RWPE1 (cell line): Measurements from ENCODE around the gene BBS1.

Experiments
- CTCF ChIA-PET: fragments of 350-600 bp; sonication (Branson Sonifier 250); formaldehyde crosslinking; extraction: SDS; loops from one replicate; lab custom pipeline; 2021; lab: Yijun Ruan, JAX
- POLR2A ChIA-PET: fragments of 400-600 bp; formaldehyde crosslinking; extraction: SDS; loops from one replicate; lab custom pipeline; 2020; ENCODE audit warnings: antibody characterized with exemption; ENCODE audit not compliant: low non-redundant PET; lab: Yijun Ruan, JAX
- DNase-seq: peaks from one replicate; pipeline ENCODE4 v3.0.0; 2012; ENCODE audit warnings: low spot score
- H3K27ac ChIP-seq: fragments of 450-650 bp; 2 replicates; pipeline ENCODE4 v1.5.1; 2017
- CTCF ChIP-seq: fragments of 450-650 bp; conservative IDR thresholded peaks from 2 replicates; pipeline ENCODE4 v1.5.1; 2017; ENCODE audit warnings: low read depth, mild to moderate bottlenecking

Gene BBS1

GRCh38 chr11:66498506-66498905 lies 11.9 kb upstream of the BBS1 start:
- no peak for TF ChIP-seq CTCF
- CTCF ChIA-PET, result no interaction called here
- POLR2A ChIA-PET, result no interaction called here
- H3K27ac ChIP-seq, result no peak overlapping the region
- no peak for DNase-seq

GRCh38 chr11:66505276-66505816 lies 5.1 kb upstream of the BBS1 start:
- no peak overlapping the region for H3K27ac ChIP-seq
- POLR2A ChIA-PET, result no interaction called here
- DNase-seq, result no peak
- no peak for TF ChIP-seq CTCF
- CTCF ChIA-PET, result interaction anchor here (0.6 kb wide), 1 partner anchor 13 kb away, joined by 4 read pairs; no protein-coding TSS in a partner anchor

- DNase-seq, result no peak
- ChIA-PET CTCF (no interaction called here), POLR2A (no interaction called here)
- no peak for TF ChIP-seq CTCF
- no peak overlapping the region for H3K27ac ChIP-seq
Observed at GRCh38 chr11:66509131-66509561, 1.3 kb upstream of the BBS1 start.

- H3K27ac ChIP-seq, result peak overlapping the region; percentile 60
- TF ChIP-seq CTCF, result no peak
- no peak for DNase-seq
Observed at GRCh38 chr11:66510990-66511339, 530 bp downstream of the BBS1 start.

GRCh38 chr11:66523611-66524010 lies 13.2 kb downstream of the BBS1 start:
- ChIA-PET POLR2A (no interaction called here), CTCF (interaction anchor here (0.6 kb wide), 1 partner anchor 57 kb away, joined by 5 read pairs; no protein-coding TSS in a partner anchor)
- no peak for DNase-seq
- H3K27ac ChIP-seq, result no peak overlapping the region
- no peak for TF ChIP-seq CTCF

More at GRCh38 chr11:66510990-66511339, 530 bp downstream of the BBS1 start:
- ChIA-PET CTCF (interaction anchor here (0.5 kb wide), 1 partner anchor 34 kb away, joined by 3 read pairs; no protein-coding TSS in a partner anchor), POLR2A (interaction anchor here (0.8 kb wide), 1 partner anchor 60 kb away, joined by 3 read pairs; no protein-coding TSS in a partner anchor)

GRCh38 chr11:66524304-66525040 lies 14.0 kb downstream of the BBS1 start:
- no peak for DNase-seq
- TF ChIP-seq CTCF, result no peak
- ChIA-PET POLR2A (no interaction called here), CTCF (interaction anchor here (0.6 kb wide), 2 partner anchors 57 to 116 kb away, joined by 3 to 5 read pairs; no protein-coding TSS in a partner anchor)
- H3K27ac ChIP-seq, result no peak overlapping the region
